MG63 (cell line): ENCODE results near the gene DONSON. TPM values are rescaled to one million over a fixed set of nuclear protein-coding genes. Genes with fewer than 3 reads are reported as not detected.

ENCODE experiments used
- DNase-seq: peaks from one replicate; pipeline ENCODE4 v3.0.0-alpha.2; 2020
- H3K27me3 ChIP-seq: fragments of 250-450 bp; sonication (Bioruptor Pico); 2 replicates; pipeline ENCODE4 v1.5.1; 2020; ENCODE audit warnings: mild to moderate bottlenecking, moderate library complexity
- H3K36me3 ChIP-seq: fragments of 250-450 bp; sonication (Bioruptor Pico); 2 replicates; pipeline ENCODE4 v1.5.1; 2020; ENCODE audit warnings: mild to moderate bottlenecking, moderate library complexity
- H3K4me3 ChIP-seq: fragments of 250-450 bp; sonication (Bioruptor Pico); 2 replicates; pipeline ENCODE4 v1.5.1; 2020; ENCODE audit warnings: mild to moderate bottlenecking, moderate library complexity
- H3K9me3 ChIP-seq: fragments of 250-450 bp; sonication (Bioruptor Pico); 2 replicates; pipeline ENCODE4 v1.5.1; 2020; ENCODE audit warnings: mild to moderate bottlenecking, moderate library complexity
- total RNA-seq: library from RNA; depleted of rRNA; stranded (reverse); fragments of >200 nt; shearing (Covaris generic); gene quantifications from 2 replicates; pipeline ENCODE4 v1.2.3, GENCODE V29; 2014; ENCODE audit warnings: low replicate concordance

Gene DONSON
- total RNA-seq, 1 experiment from 2014 or later, result 32.0 TPM

GRCh38 chr21:33550772-33551660, 37.5 kb downstream of the DONSON start:
- DNase-seq, result no peak
- H3K9me3 ChIP-seq, result no peaks in the 10 kb centered on the region
- H3K27me3 ChIP-seq, result no peaks in the 10 kb centered on the region
- no peak overlapping the region for H3K4me3 ChIP-seq
- H3K36me3 ChIP-seq, result peaks cover 95% of the 10 kb centered on the region

GRCh38 chr21:33549848-33550771, 38.4 kb downstream of the DONSON start:
- Histone ChIP-seq H3K9me3 (no peaks in the 10 kb centered on the region), H3K36me3 (peaks cover 87% of the 10 kb centered on the region), H3K4me3 (no peak overlapping the region), H3K27me3 (no peaks in the 10 kb centered on the region)
- DNase-seq, result no peak

DNA sequence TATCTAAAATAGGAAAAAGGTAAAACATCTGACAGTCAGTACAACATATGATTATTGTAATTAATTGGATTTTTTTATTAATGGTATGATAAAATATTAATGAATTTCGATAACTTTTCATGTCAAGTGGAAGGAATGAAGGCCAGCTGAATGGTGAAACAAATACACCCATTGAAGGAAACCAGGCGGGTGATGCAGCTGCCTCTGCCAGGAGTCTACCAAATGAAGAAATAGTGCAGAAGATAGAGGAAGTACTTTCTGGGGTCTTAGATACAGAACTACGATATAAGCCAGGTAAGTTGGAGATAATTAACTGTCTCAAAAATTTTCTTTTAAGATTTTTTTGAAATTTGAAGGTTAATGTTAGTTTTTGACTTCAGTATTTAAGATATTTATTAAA, 42.4 kb downstream of the DONSON start:
- peak overlapping the region; percentile 91; the same call in 1 of the 2 replicates for H3K4me3 ChIP-seq

GRCh38 chr21:33544451-33545195, 43.9 kb downstream of the DONSON start:
- H3K36me3 ChIP-seq, result peaks cover 62% of the 10 kb centered on the region

More for the DNA sequence above, 42.4 kb downstream of the DONSON start:
- peaks cover 65% of the 10 kb centered on the region for H3K36me3 ChIP-seq
- no peaks in the 10 kb centered on the region for H3K27me3 ChIP-seq
- DNase-seq, result no peak
- no peaks in the 10 kb centered on the region for H3K9me3 ChIP-seq

DNA sequence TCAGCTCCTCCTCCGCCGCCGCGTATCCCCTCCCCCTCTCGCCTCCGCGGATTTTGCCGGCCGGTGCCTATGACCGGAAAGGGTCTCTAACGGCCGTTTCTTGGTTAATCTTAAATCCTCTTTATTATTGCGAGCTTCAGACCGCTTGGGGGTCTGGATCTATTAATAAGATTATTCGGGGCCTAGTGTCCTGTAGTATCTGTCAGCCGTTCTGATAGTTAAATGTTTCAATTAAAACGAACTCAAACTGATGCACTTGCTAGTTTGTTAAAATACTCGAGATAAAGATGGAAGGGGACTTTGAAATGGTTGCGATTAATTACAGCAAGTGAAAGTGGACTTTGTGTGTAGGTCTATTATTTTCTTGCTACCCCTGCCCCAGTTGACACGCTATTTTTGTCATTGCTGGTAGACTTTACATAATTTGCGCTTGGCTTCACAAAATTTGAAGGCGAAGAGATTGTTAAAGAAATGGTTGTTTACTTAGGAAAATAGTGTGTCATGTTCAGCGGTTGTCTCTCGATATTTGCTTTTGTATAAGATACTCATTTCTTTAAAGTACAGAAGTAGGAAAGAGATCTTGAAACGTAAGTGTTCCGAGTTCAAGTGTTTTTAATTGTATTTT, 44.9 kb downstream of the DONSON start:
- Histone ChIP-seq H3K9me3 (no peaks in the 10 kb centered on the region), H3K27me3 (no peaks in the 10 kb centered on the region), H3K4me3 (peak overlapping the region; percentile 91), H3K36me3 (peaks cover 62% of the 10 kb centered on the region)
- peak; percentile 80 for DNase-seq

More at GRCh38 chr21:33544451-33545195, 43.9 kb downstream of the DONSON start:
- DNase-seq, result no peak
- Histone ChIP-seq H3K9me3 (no peaks in the 10 kb centered on the region), H3K27me3 (no peaks in the 10 kb centered on the region), H3K4me3 (peak overlapping the region; percentile 91)

DNA sequence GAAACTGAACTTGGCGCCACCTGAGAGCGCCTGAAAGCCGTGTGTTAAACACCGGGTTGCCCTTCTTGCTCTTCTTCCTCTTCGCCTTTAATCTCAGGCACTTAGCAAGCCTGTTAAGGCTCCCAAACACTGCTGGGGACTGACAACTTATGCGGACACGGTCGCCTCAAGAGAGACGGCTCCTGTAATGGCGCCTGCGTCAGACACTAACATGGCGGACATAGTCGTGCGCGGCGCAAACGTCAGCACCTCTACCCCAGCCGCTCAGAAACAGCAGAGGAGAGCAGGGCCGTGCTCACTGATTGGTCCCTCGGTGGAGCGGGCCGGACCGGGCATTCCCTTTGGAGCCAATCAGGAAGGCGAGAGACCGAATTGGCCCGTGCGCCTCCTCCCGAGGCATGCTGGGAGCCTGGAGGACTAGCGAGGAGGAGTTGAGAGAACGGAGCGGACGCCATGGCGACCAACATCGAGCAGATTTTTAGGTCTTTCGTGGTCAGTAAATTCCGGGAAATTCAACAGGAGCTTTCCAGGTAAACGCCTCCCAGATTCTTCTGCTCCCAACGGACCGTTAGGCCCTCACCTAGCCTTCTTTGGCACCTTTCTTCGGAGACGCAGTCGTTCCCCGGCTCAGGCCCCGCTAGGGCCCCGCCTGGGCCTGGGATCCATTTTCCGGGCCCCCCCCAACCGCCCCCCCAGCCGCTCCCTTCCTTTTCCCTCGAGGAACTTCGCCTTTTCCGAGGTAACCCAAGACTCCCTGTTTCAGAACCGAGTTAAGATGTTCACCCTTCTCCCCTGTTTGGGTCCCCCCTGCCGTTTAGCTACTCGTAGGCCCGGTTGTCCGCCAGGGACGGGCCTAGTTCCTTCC, 45.6 kb downstream of the DONSON start, which contains the start of gene SON:
TSS of gene SON (plus strand) at position 399 of the 865 bp plus-strand sequence. CDS start at position 454, 55 bp downstream.
- peaks cover 62% of the 10 kb centered on the region for H3K36me3 ChIP-seq
- H3K4me3 ChIP-seq, result peak within 1 kb of the TSS; percentile 91
- H3K9me3 ChIP-seq, result no peaks in the 10 kb centered on the region
- peak; percentile 99 for DNase-seq
- H3K27me3 ChIP-seq, result no peaks in the 10 kb centered on the region

DNA sequence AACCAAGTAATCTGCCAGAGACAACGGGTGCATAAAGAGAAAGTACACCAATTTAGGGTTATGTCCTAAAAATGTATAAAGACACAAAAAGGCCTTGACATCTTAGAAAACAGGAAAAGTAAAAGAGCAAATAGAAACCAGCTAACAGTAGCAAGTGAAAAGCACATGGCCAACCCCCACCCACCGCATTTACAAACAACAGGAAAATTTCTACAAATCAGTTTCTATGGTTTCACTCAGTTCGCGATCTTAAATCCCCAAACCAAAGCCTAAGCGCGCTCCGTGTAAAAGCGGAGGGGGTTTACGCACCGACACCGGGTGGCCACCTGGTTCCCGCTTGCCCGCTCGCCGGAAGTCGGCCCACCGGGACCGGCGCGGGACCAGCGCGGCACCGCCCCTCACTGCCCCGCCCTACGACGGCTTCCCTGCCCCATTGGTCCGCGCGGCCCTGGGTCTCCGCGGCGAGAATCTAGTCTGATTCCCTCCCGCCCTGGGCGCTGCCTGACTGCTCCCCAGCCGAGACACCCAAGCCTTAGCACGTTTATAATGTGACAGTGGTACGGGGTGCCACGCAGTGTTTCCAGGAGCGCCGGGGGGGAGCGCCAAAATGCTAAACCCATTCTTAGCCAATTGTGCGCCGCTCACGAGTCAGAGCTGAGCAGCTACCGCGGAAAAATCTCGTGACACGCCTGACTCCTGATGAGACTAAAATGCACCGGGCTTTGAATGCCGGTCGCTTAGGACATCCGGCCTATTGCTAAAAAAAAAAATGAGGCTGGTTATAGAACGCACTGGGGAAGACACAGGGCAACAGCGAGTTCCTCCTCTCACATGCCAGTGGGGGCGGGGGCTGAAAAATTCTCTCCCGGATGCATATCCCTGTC, 46.5 kb downstream of the DONSON start, which contains the start of gene GART:
TSS of gene GART (minus strand) at position 362 of the 884 bp plus-strand sequence. CDS start 2,802 bp downstream, outside the sequence.
- Histone ChIP-seq H3K27me3 (no peaks in the 10 kb centered on the region), H3K9me3 (no peaks in the 10 kb centered on the region), H3K36me3 (peaks cover 64% of the 10 kb centered on the region), H3K4me3 (peak within 1 kb of the TSS; percentile 91)
- DNase-seq, result peak; percentile 91

DNA sequence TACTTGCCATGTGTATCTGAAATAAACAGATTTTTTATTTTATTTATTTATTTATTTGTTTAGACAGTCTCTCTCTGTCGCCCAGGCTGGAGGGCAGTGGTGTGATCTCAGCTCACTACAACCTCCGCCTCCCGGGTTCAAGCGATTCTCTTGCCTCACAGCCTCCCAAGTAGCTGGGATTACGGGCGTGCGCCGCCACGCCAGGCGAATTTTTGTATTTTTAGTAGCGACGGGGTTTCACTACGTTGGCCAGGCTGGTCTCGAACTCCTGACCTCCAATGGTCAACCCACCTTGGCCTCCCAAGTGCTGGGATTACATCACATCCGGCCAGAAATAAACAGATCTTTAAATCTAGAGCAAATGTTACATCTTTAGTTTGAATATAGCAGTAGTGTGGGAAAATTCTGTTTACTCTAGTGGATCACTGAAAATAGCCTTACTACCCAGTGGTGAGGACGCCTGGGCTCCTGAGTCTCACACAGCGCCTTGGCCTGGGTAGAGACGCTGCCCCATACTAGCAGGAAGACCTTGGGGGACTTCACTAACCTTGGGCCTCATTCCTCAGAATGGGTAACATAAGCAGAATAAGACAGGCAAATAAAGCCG, 47.3 kb downstream of the DONSON start:
- peaks cover 64% of the 10 kb centered on the region for H3K36me3 ChIP-seq
- H3K9me3 ChIP-seq, result no peaks in the 10 kb centered on the region
- DNase-seq, result peak; percentile 26
- peak overlapping the region; percentile 91 for H3K4me3 ChIP-seq
- H3K27me3 ChIP-seq, result no peaks in the 10 kb centered on the region

DNA sequence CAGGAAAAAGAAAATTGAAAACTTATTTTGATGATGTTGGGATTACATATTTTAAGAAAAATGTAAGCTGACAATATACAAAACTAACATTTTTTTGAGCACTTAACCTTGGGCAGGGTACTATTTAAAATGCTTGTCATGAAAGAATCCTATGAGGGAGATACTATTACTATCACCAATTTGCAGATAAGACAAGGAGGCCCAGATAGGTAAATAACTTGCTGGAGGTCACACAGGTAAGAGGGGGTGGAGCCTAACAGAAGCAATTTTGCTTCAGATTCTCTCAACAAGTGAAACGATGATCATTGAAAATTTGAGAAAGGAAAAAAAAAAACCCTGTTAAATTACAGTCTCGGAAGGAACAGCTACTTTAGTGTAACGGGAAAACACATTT, 47.8 kb downstream of the DONSON start:
- peak overlapping the region; percentile 91 for H3K4me3 ChIP-seq

GRCh38 chr21:33539616-33540015, 48.9 kb downstream of the DONSON start:
- Histone ChIP-seq H3K36me3 (peaks cover 72% of the 10 kb centered on the region), H3K4me3 (no peak overlapping the region), H3K27me3 (no peaks in the 10 kb centered on the region), H3K9me3 (no peaks in the 10 kb centered on the region)
- no peak for DNase-seq

More for the DNA sequence above, 47.8 kb downstream of the DONSON start:
- no peak for DNase-seq
- H3K36me3 ChIP-seq, result peaks cover 66% of the 10 kb centered on the region
- no peaks in the 10 kb centered on the region for H3K9me3 ChIP-seq
- H3K27me3 ChIP-seq, result no peaks in the 10 kb centered on the region

DNA sequence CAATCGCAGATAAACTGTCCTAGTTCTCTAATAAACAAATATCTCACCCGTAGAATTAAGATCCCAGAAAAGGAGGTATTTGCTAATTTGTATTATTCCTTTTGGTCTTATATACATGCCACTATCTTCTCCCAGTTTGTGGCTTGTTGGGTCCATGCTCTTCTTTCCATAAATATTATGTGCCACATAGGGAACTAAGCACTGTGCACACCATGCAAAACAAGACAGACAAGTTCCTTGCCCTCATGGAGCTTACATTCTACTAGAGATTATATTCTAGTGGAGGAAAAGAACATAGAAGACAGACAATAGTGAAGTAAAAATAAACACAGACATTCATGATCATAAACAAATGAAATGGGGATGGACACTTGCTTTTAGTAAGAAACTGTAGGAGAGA, 51.3 kb downstream of the DONSON start:
- Histone ChIP-seq H3K4me3 (no peak overlapping the region), H3K9me3 (no peaks in the 10 kb centered on the region), H3K27me3 (no peaks in the 10 kb centered on the region), H3K36me3 (peaks cover 80% of the 10 kb centered on the region)
- no peak for DNase-seq

GRCh38 chr21:33531007-33531406, 57.5 kb downstream of the DONSON start:
- no peak for DNase-seq
- H3K27me3 ChIP-seq, result no peaks in the 10 kb centered on the region
- peaks cover 91% of the 10 kb centered on the region for H3K36me3 ChIP-seq
- no peak overlapping the region for H3K4me3 ChIP-seq
- no peaks in the 10 kb centered on the region for H3K9me3 ChIP-seq
